Dermis blood vessel endothelial cell (primary cell): ENCODE data around the gene SIL1. TPM values are rescaled to one million over a fixed set of nuclear protein-coding genes. Genes with fewer than 3 reads are reported as not detected.
A peak's percentile ranks its signal among the peaks of the same experiment; 100 is the strongest.
"Not testable (repeated sequence)": the region's sequence is repeated elsewhere in the genome, so short reads cannot be mapped to it uniquely, and the experiment has no call there.

Experiments used
- DNase-seq: peaks from one replicate; pipeline ENCODE4 v3.0.0; 2010
- total RNA-seq: library from RNA; depleted of rRNA; stranded (reverse); fragments of >200 nt; gene quantifications from 2 replicates; pipeline ENCODE4 v1.2.3, GENCODE V29; 2014

SIL1 gene
- total RNA-seq, 1 donor from 2014 or later = 58.0 TPM

GRCh38 chr5:139016186-139016585 lies 182.0 kb downstream of the SIL1 start:
- DNase-seq = no peak

GRCh38 chr5:139014726-139015125 lies 183.4 kb downstream of the SIL1 start:
- DNase-seq = peak; percentile 82

- DNase-seq = no peak
Measured at GRCh38 chr5:139012176-139012575, 186.0 kb downstream of the SIL1 start.

GRCh38 chr5:139011156-139011555 lies 187.0 kb downstream of the SIL1 start:
- not testable (repeated sequence) for DNase-seq

- DNase-seq = no peak
Measured at GRCh38 chr5:139004374-139005307, 193.5 kb downstream of the SIL1 start.

- DNase-seq = no peak
Measured at GRCh38 chr5:138999674-139000073, 198.5 kb downstream of the SIL1 start.

GRCh38 chr5:138998521-138998920 lies 199.6 kb downstream of the SIL1 start:
- no peak for DNase-seq

- no peak for DNase-seq
Measured at GRCh38 chr5:138996120-138996519, 202.0 kb downstream of the SIL1 start.

- DNase-seq = no peak
Measured at GRCh38 chr5:138990986-138991590, 207.1 kb downstream of the SIL1 start.

- peak; percentile 41 for DNase-seq
Measured at GRCh38 chr5:138989720-138990119, 208.4 kb downstream of the SIL1 start.

- no peak for DNase-seq
Measured at GRCh38 chr5:138986186-138986800, 211.9 kb downstream of the SIL1 start.

GRCh38 chr5:138985683-138986082 lies 212.5 kb downstream of the SIL1 start:
- DNase-seq = no peak

GRCh38 chr5:138985256-138985655 lies 212.9 kb downstream of the SIL1 start:
- peak; percentile 53 for DNase-seq

- no peak for DNase-seq
Measured at GRCh38 chr5:138983984-138984383, 214.2 kb downstream of the SIL1 start.

GRCh38 chr5:138981586-138981985 lies 216.6 kb downstream of the SIL1 start:
- no peak for DNase-seq

GRCh38 chr5:138981131-138981530 lies 217.0 kb downstream of the SIL1 start:
- no peak for DNase-seq

- no peak for DNase-seq
Measured at GRCh38 chr5:138980441-138980840, 217.7 kb downstream of the SIL1 start.

GRCh38 chr5:138979684-138980280 lies 218.4 kb downstream of the SIL1 start:
- DNase-seq = no peak

- no peak for DNase-seq
Measured at GRCh38 chr5:138978581-138978980, 219.6 kb downstream of the SIL1 start.

- DNase-seq = no peak
Measured at GRCh38 chr5:138978080-138978479, 220.1 kb downstream of the SIL1 start.

- DNase-seq = peak; percentile 91
Measured at GRCh38 chr5:138975098-138975847, 222.9 kb downstream of the SIL1 start.
